GM12864 (cell line): Measurements from ENCODE around the gene ADAM10.
"Not testable (repeated sequence)": the region's sequence is repeated elsewhere in the genome, so short reads cannot be mapped to it uniquely, and the experiment has no call there.

Source experiments
- DNase-seq: peaks from one replicate; pipeline ENCODE4 v3.0.0-alpha.2; 2011; ENCODE audit warnings: low read depth
- H3K4me3 ChIP-seq: 2 replicates; pipeline ENCODE4 v1.5.1; 2011; ENCODE audit warnings: mild to moderate bottlenecking, low read depth, low read length, control low read depth
- TF ChIP-seq, protein P1 (sequence below): IDR thresholded peaks from 2 replicates; pipeline ENCODE4 v1.5.1; 2011; ENCODE audit warnings: low read depth, mild to moderate bottlenecking, moderate library complexity, low read length, control low read depth, inconsistent platforms; ENCODE audit errors: missing control alignments

ADAM10 gene

DNA sequence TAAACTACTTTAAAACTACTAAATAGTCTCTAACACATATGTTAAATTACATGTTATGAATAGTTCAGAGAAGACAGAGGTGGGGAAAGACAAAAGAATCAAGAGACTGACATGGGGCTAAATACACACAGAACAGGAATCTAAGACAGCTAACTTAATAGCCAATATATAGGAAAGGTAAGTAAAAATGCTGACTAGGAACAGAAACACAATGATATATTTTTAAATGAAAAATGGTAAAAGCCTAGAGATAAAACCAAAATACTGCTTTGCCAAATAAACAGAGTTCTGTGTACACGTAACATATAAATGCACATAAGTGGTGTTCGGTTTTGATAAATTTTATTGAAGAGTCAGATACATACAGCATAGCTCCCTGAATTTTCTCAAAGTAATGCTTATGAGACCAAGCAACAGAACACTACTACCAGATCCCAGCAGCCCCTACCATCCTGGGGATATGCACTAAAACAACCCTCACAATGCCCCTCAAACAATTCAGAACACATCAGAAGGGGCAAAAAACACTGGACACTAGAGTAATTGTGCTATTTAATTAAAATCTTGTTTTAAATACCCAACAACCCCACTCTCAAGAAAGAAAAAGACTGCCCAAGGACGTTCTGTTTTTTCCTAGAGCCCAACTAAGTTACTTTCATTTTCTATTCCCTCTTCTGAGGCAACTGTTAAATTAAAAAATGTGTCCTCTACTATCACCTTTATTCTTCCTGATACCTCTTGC lies 121.1 kb downstream of the ADAM10 start:
- peak overlapping the region; percentile 30; the same call in 1 of the 2 replicates for H3K4me3 ChIP-seq
- no peak for DNase-seq
- TF ChIP-seq, protein P1, sequence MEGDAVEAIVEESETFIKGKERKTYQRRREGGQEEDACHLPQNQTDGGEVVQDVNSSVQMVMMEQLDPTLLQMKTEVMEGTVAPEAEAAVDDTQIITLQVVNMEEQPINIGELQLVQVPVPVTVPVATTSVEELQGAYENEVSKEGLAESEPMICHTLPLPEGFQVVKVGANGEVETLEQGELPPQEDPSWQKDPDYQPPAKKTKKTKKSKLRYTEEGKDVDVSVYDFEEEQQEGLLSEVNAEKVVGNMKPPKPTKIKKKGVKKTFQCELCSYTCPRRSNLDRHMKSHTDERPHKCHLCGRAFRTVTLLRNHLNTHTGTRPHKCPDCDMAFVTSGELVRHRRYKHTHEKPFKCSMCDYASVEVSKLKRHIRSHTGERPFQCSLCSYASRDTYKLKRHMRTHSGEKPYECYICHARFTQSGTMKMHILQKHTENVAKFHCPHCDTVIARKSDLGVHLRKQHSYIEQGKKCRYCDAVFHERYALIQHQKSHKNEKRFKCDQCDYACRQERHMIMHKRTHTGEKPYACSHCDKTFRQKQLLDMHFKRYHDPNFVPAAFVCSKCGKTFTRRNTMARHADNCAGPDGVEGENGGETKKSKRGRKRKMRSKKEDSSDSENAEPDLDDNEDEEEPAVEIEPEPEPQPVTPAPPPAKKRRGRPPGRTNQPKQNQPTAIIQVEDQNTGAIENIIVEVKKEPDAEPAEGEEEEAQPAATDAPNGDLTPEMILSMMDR = no peak

DNA sequence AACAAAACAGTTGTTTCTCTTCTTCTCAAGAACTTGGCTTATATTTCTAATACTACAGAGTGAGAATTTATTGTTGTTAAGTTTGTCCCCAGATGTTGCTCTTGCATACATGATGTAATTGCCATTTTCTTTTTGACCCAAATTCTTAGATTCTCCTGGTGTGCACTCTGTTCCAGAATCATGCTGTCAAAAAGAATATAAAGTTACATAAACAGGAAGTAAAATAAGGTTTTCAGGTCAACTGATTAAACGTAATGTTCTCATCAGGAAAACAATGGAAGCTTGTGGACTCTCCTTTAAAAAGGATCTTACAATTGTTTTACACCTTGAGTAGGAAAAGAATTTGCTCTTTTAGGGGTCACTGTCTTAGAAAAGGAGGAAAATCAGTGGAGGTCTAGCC lies 121.8 kb downstream of the ADAM10 start:
- no peak for DNase-seq
- TF ChIP-seq, protein P1 = no peak
- no peak overlapping the region for H3K4me3 ChIP-seq

DNA sequence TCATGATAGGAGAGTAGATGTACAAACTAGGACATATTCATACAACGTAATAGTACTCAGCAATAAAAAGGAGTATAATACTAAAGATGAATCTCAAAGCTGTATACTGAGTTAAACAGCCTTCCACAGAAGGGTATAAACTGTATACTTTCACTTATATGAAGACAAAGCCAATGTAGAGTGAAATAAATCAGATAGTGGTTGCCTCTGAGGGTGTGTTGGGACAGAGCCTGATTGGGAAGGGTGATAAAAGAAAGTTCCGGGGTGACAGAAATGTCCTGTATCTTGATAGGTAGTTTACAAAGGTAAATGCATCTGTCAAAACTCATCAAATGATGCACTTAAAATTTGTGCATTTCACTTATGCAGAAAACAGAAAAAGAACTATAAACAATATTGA lies 122.5 kb downstream of the ADAM10 start:
- TF ChIP-seq, protein P1 = no peak
- no peak for DNase-seq
- no peak overlapping the region for H3K4me3 ChIP-seq

DNA sequence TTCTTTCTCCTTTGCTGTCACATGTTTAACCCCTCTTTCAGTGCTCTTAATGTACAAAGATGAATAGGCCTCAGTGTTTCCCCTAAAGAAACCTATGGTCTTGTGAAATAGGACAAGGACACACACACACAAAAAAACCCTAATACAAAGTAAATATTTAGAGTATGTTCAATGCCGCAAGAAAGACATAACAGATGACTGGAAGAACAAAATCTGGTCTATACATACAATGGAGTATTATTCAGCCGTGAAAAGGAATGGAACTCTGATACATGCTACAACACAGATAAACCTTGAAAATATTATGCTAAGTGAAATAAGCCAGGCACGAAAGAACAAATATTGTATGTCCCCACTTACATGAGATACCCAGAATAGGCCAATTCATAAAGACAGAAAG lies 123.1 kb downstream of the ADAM10 start:
- no peak for DNase-seq
- TF ChIP-seq, protein P1 = no peak
- H3K4me3 ChIP-seq = no peak overlapping the region

- TF ChIP-seq, protein P1 = no peak
- no peak for DNase-seq
- H3K4me3 ChIP-seq = no peak overlapping the region
Observed at GRCh38 chr15:58622877-58623276, 126.6 kb downstream of the ADAM10 start.

- DNase-seq, H3K4me3 ChIP-seq: not testable (repeated sequence)
Observed at GRCh38 chr15:58620268-58620667, 129.2 kb downstream of the ADAM10 start.

- no peak overlapping the region for H3K4me3 ChIP-seq
- TF ChIP-seq, protein P1 = no peak
- DNase-seq = no peak
Observed at GRCh38 chr15:58616171-58616570, 133.3 kb downstream of the ADAM10 start.
